ENCODE data around the gene ZFAND4. TPM values are rescaled to one million over a fixed set of nuclear protein-coding genes. Genes with fewer than 3 reads are reported as not detected.
"Not testable (repeated sequence)": the region's sequence is repeated elsewhere in the genome, so short reads cannot be mapped to it uniquely, and the experiment has no call there.

The ZFAND4 gene
- total RNA-seq (ENCODE audit: insufficient read depth, low replicate concordance): 39.5 TPM

DNA sequence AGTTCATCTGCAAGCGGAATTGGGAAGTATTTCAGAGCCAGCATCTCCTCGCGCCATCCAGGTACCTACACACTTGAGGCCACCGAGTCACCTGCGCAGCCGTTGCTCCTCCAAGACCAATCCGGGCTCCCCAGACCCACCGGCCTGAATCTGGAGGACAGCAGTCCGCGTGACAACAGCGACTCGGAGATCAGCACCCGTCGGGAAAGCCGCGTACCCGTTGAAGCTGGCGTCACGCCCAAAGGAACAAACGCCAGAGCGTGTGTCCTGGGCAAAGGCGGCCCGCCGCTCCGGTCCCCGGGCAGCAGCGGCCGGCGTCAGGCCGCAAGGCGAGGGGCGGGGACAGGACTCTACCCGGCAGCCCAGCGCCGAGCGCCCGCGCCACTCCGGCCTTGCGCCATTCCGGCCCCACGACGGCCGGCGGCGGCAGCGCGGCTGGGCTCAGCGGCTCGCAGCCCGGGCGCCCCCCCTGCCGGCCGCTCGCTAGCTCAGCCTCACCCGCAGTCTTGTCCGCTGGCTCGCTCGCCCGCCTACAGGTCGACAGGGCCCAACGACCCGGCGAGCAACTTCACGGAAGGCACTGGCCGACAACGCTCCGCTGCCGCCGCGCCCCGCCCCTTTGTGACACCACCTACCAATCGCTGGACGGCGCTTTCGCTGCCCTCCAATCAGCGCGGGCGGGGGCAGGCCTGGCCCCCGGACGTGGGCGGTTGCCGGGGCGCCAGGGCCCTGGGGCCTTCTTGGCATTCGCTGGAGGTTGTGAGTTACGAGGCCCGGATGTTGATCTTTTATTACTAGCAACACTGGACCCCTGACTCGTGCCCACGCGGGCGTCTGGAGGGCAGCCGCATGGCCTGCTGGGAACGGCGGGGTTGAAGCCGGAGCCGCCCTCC lies at the start of gene ZFAND4:
ZFAND4 (minus strand) TSS at position 592 of the 893 bp plus-strand sequence. CDS start 9,047 bp downstream, outside the sequence.
- peak; percentile 96 for DNase-seq (ENCODE audit: low spot score)

DNA sequence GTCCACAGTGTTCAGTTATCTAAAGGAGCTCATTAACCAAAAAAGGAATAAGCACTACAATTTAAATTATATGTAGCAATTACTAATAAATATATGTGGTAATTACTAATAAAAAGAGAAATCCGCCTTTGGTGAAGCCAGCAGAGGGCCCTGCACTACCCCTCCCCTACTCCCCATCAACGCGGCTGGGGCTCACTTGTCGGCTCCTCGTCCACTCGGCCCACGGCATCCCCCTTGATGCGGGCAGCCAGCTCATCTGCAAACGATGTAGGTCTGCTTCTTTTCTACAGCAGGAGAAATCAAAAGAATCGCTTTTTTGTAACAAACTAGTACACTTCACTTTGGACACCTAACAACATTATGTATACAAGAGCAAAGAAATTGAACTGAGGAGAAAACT lies 48.9 kb upstream of the ZFAND4 start:
- DNase-seq (ENCODE audit: low spot score): not testable (repeated sequence)

DNA sequence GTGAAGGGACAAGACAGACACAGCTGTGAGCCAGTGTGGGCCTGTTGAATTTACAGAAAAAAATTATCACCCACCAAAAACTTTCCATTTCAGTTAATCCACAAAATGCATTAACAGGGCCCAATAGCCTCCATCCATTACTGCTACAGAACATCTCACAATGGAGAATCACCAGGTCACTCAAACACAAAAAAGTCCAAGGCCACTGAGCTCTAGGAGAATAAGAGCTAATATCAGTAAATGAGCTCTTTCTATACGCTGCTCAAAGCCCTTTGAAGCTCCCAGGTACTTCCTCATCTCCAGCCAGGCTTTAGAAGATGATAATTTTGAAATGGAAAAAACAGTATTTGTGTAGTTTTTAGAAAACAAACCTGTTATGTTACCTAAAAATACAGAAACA lies 45.1 kb upstream of the ZFAND4 start:
- not testable (repeated sequence) for DNase-seq (ENCODE audit: low spot score)

GRCh38 chr10:45717053-45717452 lies 44.5 kb upstream of the ZFAND4 start:
- DNase-seq (ENCODE audit: low spot score): not testable (repeated sequence)

DNA sequence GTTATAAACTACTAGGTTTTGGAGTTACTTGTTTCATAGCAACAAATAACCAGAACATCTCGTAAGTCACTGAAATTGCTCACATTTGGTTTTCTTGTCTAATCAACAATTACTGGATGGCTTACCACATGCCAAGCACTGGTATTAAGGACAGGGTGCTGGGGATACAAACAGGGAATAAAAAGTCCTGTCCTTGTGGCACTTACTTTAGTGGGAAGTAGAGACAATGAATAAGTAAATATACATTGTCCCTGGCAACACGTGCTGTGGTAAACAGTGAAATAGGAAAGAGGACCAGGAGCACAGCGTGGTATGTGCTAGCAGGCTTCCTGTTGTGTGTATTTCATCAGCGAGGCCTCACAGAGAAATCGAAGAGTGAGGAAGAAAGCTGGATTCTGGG lies 38.7 kb upstream of the ZFAND4 start:
- not testable (repeated sequence) for DNase-seq (ENCODE audit: low spot score)

GRCh38 chr10:45710200-45710796 lies 37.7 kb upstream of the ZFAND4 start:
- not testable (repeated sequence) for DNase-seq (ENCODE audit: low spot score)

DNA sequence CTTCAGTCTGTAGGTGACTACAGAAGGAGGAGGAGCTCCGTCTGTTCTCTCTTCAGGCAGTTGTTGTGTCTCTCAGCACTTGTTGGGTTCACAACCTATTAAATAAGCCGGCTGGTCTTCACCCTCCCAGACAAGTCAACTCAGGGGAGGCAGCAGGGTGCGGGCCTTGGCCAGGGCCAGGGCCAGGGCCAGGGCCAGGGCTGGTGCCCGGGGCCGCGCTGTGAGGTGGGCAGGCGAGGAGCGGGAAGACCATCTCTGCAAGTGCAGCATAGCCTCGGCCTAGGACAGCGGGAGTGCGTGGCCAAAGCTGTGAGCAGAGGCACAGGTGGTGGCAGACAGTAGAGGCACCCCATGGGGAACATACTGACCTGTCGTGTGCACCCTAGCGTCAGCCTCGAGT lies 5.9 kb upstream of the ZFAND4 start:
- not testable (repeated sequence) for DNase-seq (ENCODE audit: low spot score)

DNA sequence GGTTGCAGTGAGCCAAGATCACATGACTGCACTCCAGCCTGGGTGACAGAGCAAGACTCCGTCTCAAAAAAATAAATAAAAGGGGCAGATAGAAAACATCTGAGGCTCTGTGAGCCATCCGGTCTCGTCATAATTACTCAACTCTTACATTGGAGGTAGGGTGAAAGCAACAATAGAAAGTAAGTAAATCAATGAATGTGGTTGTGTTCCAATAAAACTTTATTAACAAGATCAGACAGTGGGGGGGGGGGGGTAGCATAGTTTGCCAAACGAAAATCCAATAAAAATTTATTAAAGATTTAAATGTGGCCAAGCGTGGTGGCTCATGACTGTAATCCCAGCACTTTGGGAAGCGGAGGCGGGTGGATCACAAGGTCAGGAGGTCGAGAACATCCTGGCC lies 2.8 kb upstream of the ZFAND4 start:
- DNase-seq (ENCODE audit: low spot score): no peak

GRCh38 chr10:45673074-45673648 lies 589 bp upstream of the ZFAND4 start:
- DNase-seq (ENCODE audit: low spot score): no peak

GRCh38 chr10:45671300-45671699 lies 1.3 kb downstream of the ZFAND4 start:
- DNase-seq (ENCODE audit: low spot score): not testable (repeated sequence)

DNA sequence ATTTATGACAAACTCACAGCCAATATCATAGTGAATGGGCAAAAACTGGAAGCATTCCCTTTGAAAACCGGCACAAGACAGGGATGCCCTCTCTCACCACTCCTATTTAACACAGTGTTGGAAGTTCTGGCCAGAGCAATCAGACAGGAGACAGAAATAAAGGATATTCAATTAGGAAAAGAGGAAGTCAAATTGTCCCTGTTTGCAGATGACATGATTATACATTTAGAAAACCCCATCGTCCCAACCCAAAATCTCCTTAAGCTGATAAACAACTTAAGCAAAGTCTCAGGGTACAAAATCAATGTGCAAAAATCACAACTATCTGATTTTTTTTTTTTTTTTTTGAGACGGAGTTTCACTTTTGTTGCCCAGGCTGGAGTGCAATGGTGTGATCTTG lies 2.7 kb downstream of the ZFAND4 start:
- not testable (repeated sequence) for DNase-seq (ENCODE audit: low spot score)

GRCh38 chr10:45660876-45661411 lies 11.6 kb downstream of the ZFAND4 start:
- no peak for DNase-seq (ENCODE audit: low spot score)

GRCh38 chr10:45657033-45657926 lies 15.3 kb downstream of the ZFAND4 start:
- no peak for DNase-seq (ENCODE audit: low spot score)

DNA sequence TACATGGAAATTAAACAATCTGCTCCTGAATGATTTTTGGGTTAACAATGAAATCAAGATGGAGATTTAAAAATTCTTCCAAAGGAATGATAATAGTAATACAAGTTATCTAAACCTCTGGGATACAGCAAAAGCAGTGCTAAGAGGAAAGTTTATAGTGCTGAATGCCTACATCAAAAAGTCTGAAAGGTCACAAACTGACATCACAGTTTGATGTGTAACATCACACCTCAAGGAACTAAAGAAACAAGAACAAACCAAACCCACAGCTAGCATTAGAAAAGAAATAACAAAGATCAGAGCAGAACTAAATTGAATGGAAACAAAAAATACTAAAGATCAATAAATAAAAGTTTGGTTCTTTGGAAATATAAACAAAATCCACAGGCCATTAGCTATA lies 17.4 kb downstream of the ZFAND4 start:
- DNase-seq (ENCODE audit: low spot score): no peak

- DNase-seq (ENCODE audit: low spot score): not testable (repeated sequence)
Measured at GRCh38 chr10:45654753-45655141, 17.8 kb downstream of the ZFAND4 start.

DNA sequence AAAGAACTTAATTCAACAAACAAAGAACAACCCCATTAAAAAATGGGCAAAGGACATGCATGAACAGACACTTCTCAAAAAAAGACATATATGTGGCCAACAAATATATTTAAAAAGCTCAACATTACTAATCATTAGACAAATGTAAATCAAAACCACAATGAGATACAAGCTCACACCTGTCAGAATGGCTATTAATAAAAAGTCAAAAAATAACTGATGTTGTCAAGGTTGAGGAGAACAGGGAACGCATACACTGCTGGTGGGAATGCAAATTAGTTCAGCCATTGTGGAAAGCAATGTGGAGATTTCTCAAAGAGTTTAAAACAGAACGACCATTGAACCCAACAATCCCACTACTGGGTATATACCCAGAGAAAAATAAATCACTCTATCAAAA lies 19.1 kb downstream of the ZFAND4 start:
- DNase-seq (ENCODE audit: low spot score): no peak

GRCh38 chr10:45652511-45652910 lies 20.1 kb downstream of the ZFAND4 start:
- DNase-seq (ENCODE audit: low spot score): no peak

GRCh38 chr10:45649296-45649695 lies 23.3 kb downstream of the ZFAND4 start:
- DNase-seq (ENCODE audit: low spot score): no peak

GRCh38 chr10:45647118-45647517 lies 25.5 kb downstream of the ZFAND4 start:
- no peak for DNase-seq (ENCODE audit: low spot score)

GRCh38 chr10:45646384-45647050 lies 26.1 kb downstream of the ZFAND4 start:
- DNase-seq (ENCODE audit: low spot score): no peak

GRCh38 chr10:45644527-45644926 lies 28.0 kb downstream of the ZFAND4 start:
- no peak for DNase-seq (ENCODE audit: low spot score)

Measured in umbilical cord (tissue), 2 donors.